ENCODE results near the gene CALML5. TPM values are rescaled to one million over a fixed set of nuclear protein-coding genes. Genes with fewer than 3 reads are reported as not detected.
"Not testable (repeated sequence)": the region's sequence is repeated elsewhere in the genome, so short reads cannot be mapped to it uniquely, and the experiment has no call there.

Gene CALML5
- total RNA-seq, 2 donors from 2014 or later, result not detected

DNA sequence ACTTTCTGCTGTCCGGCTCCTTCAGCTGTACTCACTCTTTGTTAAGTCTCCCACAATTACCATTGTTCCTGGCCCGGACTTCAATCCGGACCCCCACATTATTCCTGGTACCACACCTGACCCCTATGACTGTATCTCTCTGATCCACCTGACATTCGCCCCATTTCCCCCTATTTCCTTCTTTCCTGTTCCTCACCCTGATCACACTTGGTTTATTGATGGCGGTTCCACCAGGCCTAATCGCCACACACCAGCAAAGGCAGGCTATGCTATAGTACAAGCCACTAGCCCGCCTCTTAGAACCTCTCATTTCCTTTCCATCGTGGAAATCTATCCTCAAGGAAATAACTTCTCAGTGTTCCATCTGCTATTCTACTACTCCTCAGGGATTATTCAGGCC, 24.3 kb downstream of the CALML5 start:
- H3K36me3 Mint-ChIP-seq (ENCODE audit: low read depth); H3K27ac Mint-ChIP-seq; H3K4me3 Mint-ChIP-seq; ATAC-seq; H3K9me3 ChIP-seq (ENCODE audit: control insufficient read depth, low read length, poor library complexity, severe bottlenecking); DNase-seq: not testable (repeated sequence)
- peaks cover 22% of the 10 kb centered on the region for H3K27me3 Mint-ChIP-seq
- peaks cover 10% of the 10 kb centered on the region for H3K4me1 Mint-ChIP-seq

DNA sequence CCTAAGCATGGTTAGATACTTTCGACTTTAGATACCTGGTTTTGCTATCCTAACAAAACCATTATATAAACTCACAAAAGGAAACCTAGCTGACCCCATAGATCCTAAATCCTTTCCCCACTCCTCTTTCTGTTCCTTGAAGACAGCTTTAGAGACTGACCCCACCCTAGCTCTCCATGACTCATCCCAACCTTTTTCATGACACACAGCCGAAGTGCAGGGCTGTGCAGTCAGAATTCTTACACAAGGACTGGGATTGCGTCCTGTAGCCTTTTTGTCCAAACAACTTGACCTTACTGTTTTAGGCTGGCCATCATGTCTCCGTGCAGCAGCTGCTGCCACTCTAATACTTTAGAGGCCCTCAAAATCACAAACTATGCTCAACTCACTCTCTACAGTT, 24.7 kb downstream of the CALML5 start:
- Mint-ChIP-seq H3K27me3 (peaks cover 22% of the 10 kb centered on the region), H3K4me1 (peaks cover 12% of the 10 kb centered on the region)
- not testable (repeated sequence) for H3K27ac Mint-ChIP-seq; DNase-seq; H3K9me3 ChIP-seq (ENCODE audit: control insufficient read depth, low read length, poor library complexity, severe bottlenecking); H3K36me3 Mint-ChIP-seq (ENCODE audit: low read depth); ATAC-seq; H3K4me3 Mint-ChIP-seq

GRCh38 chr10:5470062-5470751, 29.2 kb downstream of the CALML5 start:
- Mint-ChIP-seq H3K27ac (no peak overlapping the region), H3K27me3 (peaks cover 15% of the 10 kb centered on the region), H3K36me3 (ENCODE audit: low read depth) (peaks cover 2% of the 10 kb centered on the region), H3K4me1 (peaks cover 8% of the 10 kb centered on the region), H3K4me3 (no peak overlapping the region)
- DNase-seq (no peak), ATAC-seq (no peak)
- H3K9me3 ChIP-seq (ENCODE audit: control insufficient read depth, low read length, poor library complexity, severe bottlenecking), result no peaks in the 10 kb centered on the region

GRCh38 chr10:5469353-5470061, 29.9 kb downstream of the CALML5 start:
- Mint-ChIP-seq H3K4me1 (peaks cover 8% of the 10 kb centered on the region), H3K36me3 (ENCODE audit: low read depth) (peaks cover 2% of the 10 kb centered on the region), H3K27ac (no peak overlapping the region), H3K27me3 (peaks cover 15% of the 10 kb centered on the region), H3K4me3 (no peak overlapping the region)
- DNase-seq (no peak), ATAC-seq (no peak)
- no peaks in the 10 kb centered on the region for H3K9me3 ChIP-seq (ENCODE audit: control insufficient read depth, low read length, poor library complexity, severe bottlenecking)

GRCh38 chr10:5468262-5469106, 30.9 kb downstream of the CALML5 start:
- H3K4me1 Mint-ChIP-seq, result peaks cover 10% of the 10 kb centered on the region
- H3K9me3 ChIP-seq (ENCODE audit: control insufficient read depth, low read length, poor library complexity, severe bottlenecking), result no peaks in the 10 kb centered on the region
- peaks cover 3% of the 10 kb centered on the region for H3K36me3 Mint-ChIP-seq (ENCODE audit: low read depth)
- no peak overlapping the region for H3K4me3 Mint-ChIP-seq
- DNase-seq, result no peak
- H3K27me3 Mint-ChIP-seq, result peaks cover 18% of the 10 kb centered on the region
- ATAC-seq, result no peak
- no peak overlapping the region for H3K27ac Mint-ChIP-seq

DNA sequence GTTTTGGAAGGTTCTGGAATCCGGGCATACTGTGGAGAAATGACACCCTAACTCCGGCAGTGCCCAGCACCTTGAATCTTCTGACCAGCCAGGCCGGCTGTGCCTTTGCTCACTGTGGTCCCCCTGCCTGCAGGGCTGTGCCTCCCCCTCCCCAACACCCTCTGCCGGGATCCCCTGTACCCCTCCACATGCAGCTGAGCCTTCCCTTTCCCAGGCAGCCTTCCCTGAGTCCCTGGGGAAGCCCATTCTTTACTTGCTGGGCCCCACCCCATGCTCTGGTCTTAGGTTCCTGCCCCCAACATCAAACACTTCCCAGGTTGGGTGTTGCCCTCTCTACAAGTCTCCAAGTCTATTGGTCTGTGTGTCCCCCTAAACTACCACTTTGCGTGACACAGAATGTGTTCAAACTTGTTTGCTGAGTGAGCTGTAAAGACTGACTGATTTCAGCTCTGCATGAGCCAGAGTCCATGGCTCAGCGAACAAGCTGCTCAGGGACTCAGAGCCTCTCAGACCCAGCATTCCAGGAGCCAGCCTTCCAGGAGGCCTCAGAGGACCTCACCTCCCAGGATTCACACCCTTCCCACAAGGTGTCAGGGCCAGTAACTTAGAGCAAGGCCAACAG, 31.6 kb downstream of the CALML5 start:
- Mint-ChIP-seq H3K27me3 (peaks cover 16% of the 10 kb centered on the region), H3K4me3 (no peak overlapping the region), H3K4me1 (peaks cover 13% of the 10 kb centered on the region), H3K36me3 (ENCODE audit: low read depth) (peaks cover 4% of the 10 kb centered on the region), H3K27ac (no peak overlapping the region)
- DNase-seq, result no peak
- ATAC-seq, result no peak
- H3K9me3 ChIP-seq (ENCODE audit: control insufficient read depth, low read length, poor library complexity, severe bottlenecking), result no peaks in the 10 kb centered on the region

GRCh38 chr10:5467207-5467535, 32.2 kb downstream of the CALML5 start:
- no peak overlapping the region for H3K27ac Mint-ChIP-seq
- no peak for DNase-seq
- H3K9me3 ChIP-seq (ENCODE audit: control insufficient read depth, low read length, poor library complexity, severe bottlenecking), result no peaks in the 10 kb centered on the region
- H3K27me3 Mint-ChIP-seq, result peaks cover 14% of the 10 kb centered on the region
- no peak overlapping the region for H3K4me3 Mint-ChIP-seq
- H3K36me3 Mint-ChIP-seq (ENCODE audit: low read depth), result peaks cover 4% of the 10 kb centered on the region
- peaks cover 11% of the 10 kb centered on the region for H3K4me1 Mint-ChIP-seq
- no peak for ATAC-seq

DNA sequence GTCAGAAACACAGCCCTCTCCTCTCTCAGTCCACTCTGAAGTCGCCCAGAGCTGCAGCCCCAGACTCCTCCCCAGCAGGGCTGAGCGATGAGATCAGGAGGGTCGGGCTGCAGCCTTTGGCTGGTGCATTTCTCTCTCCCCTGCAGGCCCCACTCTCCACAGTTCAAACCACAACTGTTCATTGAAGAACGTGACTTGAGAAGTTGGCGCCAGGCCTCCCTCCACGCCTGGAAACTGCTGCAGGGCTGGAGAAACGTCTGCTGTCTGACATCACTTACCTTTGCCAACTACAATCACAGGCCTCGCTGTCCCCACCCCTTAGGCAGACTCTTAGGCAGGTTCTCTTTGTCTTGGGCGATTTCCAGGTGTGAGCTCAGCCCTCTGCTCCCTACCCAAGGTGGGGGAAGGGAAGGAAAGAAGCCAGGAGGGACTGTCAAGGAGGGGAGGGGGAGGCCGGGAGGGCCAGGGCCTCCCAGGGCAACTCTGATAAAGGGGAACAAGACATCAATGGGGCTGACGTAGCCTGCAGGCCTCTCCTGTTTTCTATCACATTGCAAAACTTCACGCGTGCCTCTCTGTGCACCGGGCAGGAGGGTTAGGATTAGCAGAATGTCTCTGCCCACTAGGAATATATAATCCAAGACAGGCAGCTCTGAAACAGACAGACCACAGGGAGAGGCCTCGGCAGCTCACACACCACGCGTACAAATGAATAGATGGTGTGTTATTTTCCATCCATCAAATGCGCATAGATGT, 32.7 kb downstream of the CALML5 start:
- Mint-ChIP-seq H3K4me3 (no peak overlapping the region), H3K4me1 (peaks cover 8% of the 10 kb centered on the region), H3K27me3 (peaks cover 10% of the 10 kb centered on the region), H3K36me3 (ENCODE audit: low read depth) (peaks cover 4% of the 10 kb centered on the region), H3K27ac (no peak overlapping the region)
- no peaks in the 10 kb centered on the region for H3K9me3 ChIP-seq (ENCODE audit: control insufficient read depth, low read length, poor library complexity, severe bottlenecking)
- no peak for ATAC-seq
- no peak for DNase-seq

- Mint-ChIP-seq H3K36me3 (ENCODE audit: low read depth) (peaks cover 4% of the 10 kb centered on the region), H3K4me1 (peaks cover 9% of the 10 kb centered on the region), H3K27me3 (peaks cover 9% of the 10 kb centered on the region), H3K27ac (no peak overlapping the region), H3K4me3 (no peak overlapping the region)
- DNase-seq (no peak), ATAC-seq (no peak)
- no peaks in the 10 kb centered on the region for H3K9me3 ChIP-seq (ENCODE audit: control insufficient read depth, low read length, poor library complexity, severe bottlenecking)
Observed at GRCh38 chr10:5465976-5466450, 33.4 kb downstream of the CALML5 start.

GRCh38 chr10:5464546-5464945, 34.8 kb downstream of the CALML5 start:
- ATAC-seq (no peak), DNase-seq (no peak)
- Mint-ChIP-seq H3K4me1 (peaks cover 7% of the 10 kb centered on the region), H3K27ac (no peak overlapping the region), H3K27me3 (peaks cover 6% of the 10 kb centered on the region), H3K36me3 (ENCODE audit: low read depth) (peaks cover 4% of the 10 kb centered on the region), H3K4me3 (no peak overlapping the region)
- H3K9me3 ChIP-seq (ENCODE audit: control insufficient read depth, low read length, poor library complexity, severe bottlenecking), result no peaks in the 10 kb centered on the region

- DNase-seq (no peak), ATAC-seq (no peak)
- peaks cover 6% of the 10 kb centered on the region for H3K27me3 Mint-ChIP-seq
- H3K36me3 Mint-ChIP-seq (ENCODE audit: low read depth), result peaks cover 6% of the 10 kb centered on the region
- peaks cover 10% of the 10 kb centered on the region for H3K4me1 Mint-ChIP-seq
- H3K9me3 ChIP-seq (ENCODE audit: control insufficient read depth, low read length, poor library complexity, severe bottlenecking), result no peaks in the 10 kb centered on the region
- H3K27ac Mint-ChIP-seq, result no peak overlapping the region
- no peak overlapping the region for H3K4me3 Mint-ChIP-seq
Observed at GRCh38 chr10:5462841-5463293, 36.5 kb downstream of the CALML5 start.

All from T-helper 17 cell (primary cell).